ENCODE data around the gene SIK3.

DNA sequence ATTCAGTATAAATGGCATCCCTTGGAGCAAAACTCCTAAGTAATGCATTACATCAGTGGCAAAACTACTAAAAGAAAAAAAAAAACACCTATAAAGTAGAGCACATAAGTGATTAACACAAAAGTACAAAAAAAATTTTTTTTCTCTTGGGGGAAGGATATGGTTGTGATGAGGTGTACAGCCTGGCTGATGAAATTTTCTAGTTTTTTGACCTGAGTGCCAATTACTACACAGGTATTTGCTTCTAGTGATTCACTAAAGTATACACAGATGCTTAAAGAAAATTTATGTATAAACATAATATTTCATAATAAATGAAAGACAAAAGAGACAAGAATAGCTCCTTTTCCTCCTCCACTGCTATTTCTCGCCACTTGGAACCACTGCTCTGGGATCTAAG is 189.0 kb downstream of the SIK3 start:
- TF ChIP-seq EP300 (IDR thresholded peaks at IDR 0.05; ENCODE audit: borderline replicate concordance) (no peak), TEAD4 (IDR thresholded peaks at IDR 0.05) (no peak), YY1 (IDR thresholded peaks at IDR 0.05; ENCODE audit: low read depth) (no peak), CREB1 (IDR thresholded peaks at IDR 0.05; ENCODE audit: low read depth) (no peak), NFIC (IDR thresholded peaks at IDR 0.05) (no peak), EGR1 (IDR thresholded peaks at IDR 0.05) (no peak)
